Measurements from ENCODE around the gene FOXI1. TPM values are rescaled to one million over a fixed set of nuclear protein-coding genes. Genes with fewer than 3 reads are reported as not detected.
A peak's percentile ranks its signal among the peaks of the same experiment; 100 is the strongest.

FOXI1 gene
- not detected in 2 replicates for total RNA-seq (2014; rRNA removed; shearing (Covaris generic))

DNA sequence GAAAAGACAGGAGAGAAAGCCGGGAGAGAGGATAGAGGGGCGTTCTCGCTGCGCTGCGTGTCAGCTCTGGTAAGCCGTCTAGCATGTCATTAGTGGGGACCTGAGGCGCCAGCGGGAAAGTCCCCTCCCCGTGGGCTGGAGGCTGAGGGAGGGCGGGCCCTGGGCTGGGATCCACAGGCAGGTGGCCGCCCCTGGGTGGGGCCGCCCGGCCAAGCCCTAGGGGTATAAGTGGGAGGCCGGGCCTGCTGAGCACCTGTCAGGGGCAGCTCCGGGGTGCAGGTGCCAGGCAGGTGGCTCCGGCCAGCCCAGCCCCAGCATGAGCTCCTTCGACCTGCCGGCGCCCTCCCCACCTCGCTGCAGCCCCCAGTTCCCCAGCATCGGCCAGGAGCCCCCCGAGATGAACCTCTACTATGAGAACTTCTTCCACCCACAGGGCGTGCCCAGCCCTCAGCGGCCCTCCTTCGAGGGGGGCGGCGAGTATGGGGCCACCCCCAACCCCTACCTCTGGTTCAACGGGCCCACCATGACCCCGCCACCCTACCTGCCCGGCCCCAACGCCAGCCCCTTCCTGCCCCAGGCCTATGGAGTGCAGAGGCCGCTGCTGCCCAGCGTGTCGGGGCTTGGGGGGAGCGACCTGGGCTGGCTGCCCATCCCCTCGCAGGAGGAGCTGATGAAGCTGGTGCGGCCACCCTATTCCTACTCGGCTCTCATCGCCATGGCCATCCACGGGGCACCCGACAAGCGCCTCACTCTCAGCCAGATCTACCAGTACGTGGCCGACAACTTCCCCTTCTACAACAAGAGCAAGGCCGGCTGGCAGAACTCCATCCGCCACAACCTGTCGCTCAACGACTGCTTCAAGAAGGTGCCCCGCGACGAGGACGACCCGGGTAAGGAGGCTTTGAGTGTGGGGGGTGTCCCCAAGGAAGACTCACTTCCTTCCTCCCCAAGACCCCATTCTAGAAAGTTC, at the start of gene FOXI1:
Gene FOXI1 (plus strand): TSS at position 256 of the 970 bp plus-strand sequence. CDS start 61 bp downstream, at position 317.
- DNase-seq (ENCODE audit: low read depth), result no peak

DNA sequence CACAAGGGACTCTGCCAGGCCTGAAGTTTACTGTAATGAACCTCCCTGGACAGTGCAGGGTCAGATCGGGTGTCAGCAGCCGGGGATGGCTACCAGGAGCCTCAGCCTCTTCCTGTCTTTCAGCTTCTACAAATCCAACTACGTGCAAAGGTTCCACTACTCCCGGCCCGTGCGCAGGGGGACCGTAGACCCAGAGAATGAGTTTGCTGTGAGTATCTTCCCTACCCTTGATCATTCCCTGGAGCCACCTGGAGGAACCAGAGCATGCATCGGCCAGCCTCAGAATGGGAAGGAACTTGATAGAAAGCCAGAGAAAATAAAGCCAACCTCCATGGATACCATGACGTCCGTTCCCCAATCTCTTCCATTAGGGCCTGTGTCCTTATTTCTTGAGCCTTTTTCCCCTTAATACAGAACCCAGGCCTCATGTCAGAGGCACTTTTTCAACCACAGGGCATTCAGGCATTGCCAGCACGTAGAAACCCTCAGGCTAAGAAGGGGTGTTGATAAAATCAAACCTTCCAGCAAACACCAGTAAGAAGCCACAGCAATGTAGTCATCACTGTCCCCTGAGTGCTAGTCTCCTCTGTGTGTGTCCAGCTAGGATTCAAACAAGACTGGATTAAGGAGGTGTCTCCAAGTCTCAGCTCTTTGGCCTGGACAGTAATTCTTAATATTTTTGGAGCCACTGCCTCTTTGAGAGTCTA, 49.0 kb upstream of the FOXI1 start:
- DNase-seq (ENCODE audit: low read depth), result no peak

DNA sequence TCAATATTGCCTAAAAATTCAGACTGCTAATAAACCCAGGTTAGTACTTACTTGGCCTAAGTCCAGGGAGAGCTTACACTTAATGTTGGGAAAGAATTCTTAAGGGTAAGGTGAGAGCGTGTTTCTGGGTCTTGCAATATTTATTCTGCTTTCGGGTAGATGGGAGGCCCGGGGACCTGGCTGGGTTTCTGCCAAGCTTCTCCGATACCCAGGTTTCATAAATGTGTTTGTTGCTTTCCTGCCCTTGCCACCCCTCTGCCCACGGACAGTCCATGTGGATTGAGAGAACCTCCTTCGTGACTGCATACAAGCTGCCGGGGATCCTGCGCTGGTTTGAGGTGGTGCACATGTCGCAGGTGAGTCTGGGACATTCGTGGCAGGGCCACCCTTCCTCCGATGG, 48.4 kb upstream of the FOXI1 start:
- no peak for DNase-seq (ENCODE audit: low read depth)

DNA sequence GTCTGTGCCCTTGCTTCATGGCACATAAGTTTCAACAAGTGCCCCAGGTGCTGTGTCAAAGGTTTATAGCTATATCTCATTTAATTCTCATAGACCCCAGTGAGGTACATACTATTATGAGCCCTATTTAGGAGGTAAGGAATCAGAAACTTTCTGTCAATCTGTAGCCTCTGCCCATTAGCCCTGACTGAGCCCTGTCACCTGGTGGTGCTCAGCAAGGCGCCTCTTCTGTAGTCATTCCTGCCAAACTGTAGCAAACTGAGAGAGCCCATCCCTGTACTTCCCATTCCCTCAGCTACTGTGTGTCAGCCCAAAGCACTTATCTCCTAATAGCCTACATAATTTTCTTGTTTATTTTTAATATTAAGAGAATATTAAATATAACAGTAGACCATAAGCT, 46.5 kb upstream of the FOXI1 start:
- DNase-seq (ENCODE audit: low read depth), result no peak

DNA sequence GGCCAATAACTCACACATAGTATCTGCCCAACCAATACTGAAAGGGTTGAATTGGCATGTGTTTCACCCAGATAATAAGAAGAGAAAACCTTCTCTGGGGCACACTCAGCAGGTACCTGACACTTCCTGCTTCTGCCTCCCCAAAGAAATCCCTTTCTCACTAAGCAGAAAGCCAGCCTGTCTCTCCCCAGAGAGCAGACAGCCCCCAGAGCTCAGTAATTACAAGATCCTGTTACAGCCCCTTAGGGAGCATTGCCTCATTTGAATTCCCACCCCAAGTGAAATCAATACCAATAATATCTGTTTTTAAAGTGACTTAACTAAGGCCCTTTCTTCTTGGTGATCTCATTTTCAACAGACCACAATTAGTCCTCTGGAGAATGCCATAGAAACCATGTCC, 38.5 kb upstream of the FOXI1 start:
- no peak for DNase-seq (ENCODE audit: low read depth)

DNA sequence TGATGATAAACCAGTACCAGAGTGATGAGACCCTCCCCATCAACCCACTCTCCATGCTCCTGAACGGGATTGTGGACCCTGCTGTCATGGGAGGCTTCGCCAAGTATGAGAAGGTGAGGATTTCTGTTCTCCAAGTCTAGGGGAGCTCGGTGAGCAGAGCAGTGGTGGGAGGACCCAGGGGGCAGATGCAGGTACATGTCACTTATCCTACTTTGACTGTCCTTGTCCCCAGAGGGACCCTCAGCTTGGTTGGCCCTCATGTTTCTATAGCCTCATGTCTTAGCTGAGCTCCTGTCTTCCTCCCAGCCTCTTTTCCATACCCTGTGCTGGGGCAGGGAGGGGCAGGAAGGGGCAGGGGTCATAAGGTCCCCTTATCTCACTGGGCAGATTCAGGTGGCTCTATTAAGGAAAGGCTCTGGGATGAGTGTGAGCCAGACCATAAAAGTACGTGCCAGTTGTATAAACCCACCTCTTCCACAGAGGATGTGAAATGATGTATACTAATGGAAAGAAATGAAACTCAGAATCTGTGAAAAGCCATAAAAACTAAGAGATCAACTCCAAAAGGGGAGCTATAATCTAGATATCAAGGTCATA, 38.0 kb upstream of the FOXI1 start:
- DNase-seq (ENCODE audit: low read depth), result no peak

DNA sequence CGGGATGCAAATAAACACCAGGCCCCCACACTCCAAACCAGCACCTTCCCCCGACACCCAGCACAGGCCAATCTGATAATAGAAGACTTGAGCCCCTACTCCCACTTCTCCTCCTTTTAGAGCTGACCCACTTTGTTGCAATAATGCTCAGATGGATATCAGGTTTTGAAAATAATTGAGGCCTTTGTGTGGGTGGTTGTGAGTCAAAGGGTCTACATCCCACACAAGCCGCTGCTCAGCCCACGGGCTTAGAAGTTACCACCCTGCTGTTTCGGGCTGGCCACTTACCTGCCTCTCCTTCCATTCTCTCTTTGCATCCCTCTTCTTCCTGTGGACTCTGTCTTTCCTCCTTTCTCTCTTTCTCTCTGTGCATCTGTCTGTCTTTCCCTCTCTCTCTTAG, 36.2 kb upstream of the FOXI1 start:
- no peak for DNase-seq (ENCODE audit: low read depth)

DNA sequence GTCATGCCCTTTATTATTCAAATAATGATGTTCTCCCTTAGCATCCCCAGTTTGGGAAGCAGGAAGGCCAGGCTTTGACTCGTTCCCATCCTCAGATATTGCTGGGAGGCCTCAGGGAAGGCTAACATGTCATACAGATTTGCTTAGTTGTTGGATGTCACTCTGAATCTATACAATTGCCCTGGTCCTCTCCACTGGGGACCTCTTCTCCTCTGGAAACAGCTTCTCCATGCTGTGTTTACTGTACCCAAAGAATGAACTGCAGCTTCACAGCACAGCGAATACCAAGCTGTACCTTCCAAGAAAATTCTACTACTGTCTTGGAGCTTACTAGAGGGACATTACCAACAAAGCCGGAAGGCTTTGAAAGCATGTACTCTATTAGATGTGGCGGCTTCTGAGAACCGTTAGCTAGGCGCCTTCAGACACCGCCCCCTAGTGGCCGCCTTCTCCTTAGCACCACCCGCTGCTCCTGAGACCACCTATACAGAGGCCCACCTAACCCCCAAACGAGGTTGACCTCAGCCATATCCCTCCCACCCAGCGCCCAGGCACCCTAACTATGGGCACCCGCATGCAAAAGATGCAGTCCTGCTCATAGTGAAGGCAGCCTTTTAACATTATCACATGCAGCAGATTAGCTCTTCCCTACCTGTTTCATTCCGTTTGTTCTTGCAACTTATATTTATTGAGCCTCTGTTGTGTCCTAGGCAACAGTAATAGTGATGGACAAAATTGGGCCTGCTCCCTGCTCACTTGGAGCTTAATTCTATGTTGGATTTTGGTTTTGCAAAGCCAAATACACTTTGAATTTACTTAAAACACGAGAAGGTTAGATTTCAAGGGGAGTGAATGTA, 34.9 kb upstream of the FOXI1 start:
- DNase-seq (ENCODE audit: low read depth), result peak; percentile 46

DNA sequence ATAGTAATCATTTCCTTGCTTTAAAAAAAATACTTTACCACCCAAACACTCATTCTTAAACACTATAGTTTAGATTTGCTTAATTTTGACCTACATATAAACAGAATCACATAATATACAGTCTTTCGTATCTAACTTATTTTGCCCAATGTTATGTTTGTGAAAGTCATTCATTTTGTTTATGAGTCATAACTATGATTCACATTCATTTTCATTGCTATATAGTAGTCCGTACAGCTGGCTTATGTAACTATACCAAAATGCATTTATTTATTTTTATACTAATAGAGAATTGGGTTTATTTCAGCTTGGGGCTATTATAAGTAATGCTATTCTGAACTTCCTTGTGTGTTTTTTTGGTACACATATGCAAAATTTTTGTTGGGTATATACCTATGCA, 33.9 kb upstream of the FOXI1 start:
- no peak for DNase-seq (ENCODE audit: low read depth)

DNA sequence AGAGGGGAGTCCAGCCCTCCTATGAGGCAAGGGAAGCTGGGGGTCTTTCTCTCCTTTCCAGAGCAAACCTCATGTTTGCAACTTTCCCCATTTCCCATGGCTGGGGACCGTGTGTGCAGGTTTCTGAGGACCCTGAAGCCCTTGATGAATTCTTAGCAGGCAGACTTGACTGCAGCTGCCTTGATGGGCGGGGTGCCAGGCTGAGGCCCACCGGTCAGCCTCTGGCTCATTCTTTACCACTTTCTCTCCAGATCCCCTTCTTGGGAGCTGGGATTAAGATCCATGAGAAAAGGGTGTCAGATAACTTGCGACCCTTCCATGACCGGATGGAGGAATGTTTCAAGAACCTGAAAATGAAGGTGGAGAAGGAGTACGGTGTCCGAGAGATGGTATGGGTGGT, 30.0 kb upstream of the FOXI1 start:
- no peak for DNase-seq (ENCODE audit: low read depth)

DNA sequence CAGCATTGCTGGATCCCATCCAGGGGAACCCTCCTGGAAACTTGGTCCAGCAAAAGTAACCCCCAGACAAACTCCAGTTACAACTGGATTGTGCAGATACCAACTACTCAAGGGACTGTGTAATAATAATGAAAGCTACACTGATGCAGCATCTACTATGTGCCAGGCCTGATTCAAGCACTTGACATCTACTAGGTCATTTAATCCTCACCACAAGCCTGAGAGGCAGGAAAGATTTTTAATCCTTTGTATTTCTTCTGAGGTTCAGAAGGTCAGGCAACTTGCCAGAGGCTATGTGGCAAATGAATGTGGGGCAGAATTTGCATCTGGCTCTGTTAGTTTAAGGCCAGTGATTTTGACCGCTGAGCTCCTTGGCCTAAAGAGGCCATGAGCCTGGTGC, 29.5 kb upstream of the FOXI1 start:
- no peak for DNase-seq (ENCODE audit: low read depth)

DNA sequence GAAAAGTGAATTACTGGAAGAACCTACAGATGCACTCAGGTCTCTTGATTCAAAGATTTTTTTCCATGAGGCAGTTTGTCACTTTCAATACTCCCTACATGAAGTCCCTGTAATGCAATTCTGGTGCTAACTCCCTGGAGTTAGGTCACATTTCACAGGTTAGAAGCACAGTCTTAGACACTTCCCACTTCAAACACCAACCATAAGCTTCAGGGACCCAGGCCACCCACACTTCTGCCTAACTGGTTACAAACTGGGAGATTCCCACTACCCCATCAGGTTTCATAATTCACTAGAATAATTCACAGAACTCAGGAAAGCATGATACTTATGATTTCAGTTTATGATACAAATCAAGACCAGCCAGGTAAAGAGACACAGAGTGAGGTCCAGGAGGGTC, 29.0 kb upstream of the FOXI1 start:
- DNase-seq (ENCODE audit: low read depth), result no peak

DNA sequence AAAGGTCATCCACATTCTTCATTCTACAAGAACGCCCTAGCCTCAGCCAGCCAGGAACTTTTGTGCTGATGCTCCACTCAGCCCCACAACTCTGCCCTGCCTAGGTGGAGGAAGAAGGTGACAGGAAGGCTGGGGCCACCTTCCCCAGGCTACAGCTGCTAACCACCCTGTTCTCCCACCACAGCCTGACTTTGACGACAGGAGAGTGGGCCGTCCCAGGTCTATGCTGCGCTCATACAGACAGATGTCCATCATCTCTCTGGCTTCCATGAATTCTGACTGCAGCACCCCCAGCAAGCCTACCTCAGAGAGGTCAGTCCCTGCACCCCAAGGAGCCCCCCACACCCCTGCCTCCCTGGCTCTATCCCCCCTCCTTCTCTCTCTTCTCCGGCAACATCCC, 28.2 kb upstream of the FOXI1 start:
- DNase-seq (ENCODE audit: low read depth), result no peak

DNA sequence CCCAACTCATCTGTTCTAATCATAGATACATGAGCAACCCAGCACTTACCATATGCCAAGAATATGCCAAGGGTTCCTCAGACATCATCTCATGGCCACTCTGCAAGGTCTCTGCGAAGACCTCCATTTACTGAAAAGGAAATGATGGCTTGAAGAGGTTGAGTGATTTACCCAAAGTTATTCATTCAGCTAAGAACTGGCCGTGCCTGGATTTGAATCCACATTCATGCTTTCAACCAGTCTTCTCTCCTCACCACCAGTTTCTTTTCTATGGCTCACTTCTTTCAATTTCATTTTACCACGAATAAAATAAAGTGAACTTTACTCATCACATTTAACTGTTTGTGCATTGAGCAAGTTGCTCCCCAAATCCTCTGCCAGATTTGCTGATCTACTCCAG, 27.2 kb upstream of the FOXI1 start:
- DNase-seq (ENCODE audit: low read depth), result no peak

DNA sequence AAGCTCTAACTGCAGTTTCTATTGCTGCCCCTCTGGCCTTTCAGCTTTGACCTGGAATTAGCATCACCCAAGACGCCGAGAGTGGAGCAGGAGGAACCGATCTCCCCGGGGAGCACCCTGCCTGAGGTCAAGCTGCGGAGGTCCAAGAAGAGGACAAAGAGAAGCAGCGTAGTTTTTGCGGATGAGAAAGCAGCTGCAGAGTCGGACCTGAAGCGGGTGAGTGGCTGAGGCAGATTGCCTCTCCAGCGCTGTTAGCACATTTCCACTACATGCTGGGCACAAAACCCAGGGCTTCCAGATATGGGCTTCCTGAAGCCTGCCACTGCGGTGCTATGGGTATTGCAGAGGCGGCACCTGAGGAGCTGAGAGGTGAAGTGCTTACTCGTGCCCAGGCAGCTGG, 26.8 kb upstream of the FOXI1 start:
- no peak for DNase-seq (ENCODE audit: low read depth)

DNA sequence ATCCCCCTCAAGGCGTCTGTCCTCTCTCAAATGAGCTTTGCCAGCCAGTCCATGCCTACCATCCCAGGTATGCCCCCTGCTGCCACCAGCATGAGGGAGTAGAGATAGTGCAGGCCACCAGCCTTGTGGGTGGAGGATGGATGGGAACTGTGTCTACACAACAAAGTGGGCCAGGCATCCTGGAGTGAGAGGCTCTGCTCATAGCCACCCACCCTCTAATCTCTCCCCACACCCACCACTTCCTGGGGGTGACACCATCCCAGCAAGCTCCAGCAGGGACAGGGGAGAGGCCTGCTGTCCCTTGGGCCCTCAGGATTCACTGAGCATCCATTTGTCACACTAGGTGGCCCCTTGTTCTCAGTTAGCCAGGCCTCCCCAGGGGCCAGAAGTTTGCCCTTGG, 25.5 kb upstream of the FOXI1 start:
- DNase-seq (ENCODE audit: low read depth), result no peak

DNA sequence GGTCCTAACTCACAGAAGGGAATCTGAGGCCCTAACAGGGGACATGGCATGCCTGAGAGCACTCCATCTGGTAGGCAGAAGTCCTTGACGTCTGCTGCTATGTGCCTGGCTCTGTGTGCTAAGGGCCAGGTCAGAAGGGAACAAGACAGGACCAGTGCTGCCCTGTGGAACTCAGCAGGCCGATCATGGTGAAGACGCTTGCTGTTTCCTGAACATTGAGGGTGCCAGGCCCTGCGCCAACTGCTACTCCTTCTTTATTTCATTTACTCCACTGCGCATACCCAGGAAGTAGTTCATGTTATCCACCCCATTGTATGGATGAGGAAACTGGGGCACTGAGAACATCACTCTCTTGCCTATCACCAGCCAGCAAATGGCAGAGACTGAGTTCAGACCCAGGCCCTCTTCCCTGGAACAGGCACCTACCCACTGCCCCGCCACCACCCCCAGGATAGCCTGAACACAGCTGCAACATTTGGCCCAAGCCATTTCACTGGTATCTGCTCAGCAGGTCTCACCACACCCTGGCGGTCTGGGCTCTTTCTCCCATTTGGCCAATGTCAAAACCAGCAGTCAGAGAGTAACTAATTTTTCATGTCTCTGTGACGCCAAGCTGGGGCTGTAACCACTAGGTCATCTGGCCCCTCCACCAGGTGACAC, 24.8 kb upstream of the FOXI1 start:
- DNase-seq (ENCODE audit: low read depth), result no peak

DNA sequence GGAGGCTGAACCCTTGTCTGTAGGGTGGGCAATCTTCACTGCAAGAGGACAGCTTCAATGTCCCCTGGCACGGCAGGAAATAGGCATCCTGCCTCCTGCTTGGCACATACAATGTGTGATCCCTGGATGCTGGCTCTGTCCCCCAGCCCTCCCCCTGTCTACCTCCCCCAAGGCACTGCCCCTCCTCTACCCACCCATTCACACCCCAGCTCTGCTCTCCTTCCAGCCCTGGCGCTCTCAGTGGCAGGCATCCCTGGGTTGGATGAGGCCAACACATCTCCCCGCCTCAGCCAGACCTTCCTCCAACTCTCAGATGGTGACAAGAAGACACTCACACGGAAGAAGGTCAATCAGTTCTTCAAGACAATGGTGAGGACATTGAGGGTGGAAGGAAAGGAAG, 24.1 kb upstream of the FOXI1 start:
- no peak for DNase-seq (ENCODE audit: low read depth)

DNA sequence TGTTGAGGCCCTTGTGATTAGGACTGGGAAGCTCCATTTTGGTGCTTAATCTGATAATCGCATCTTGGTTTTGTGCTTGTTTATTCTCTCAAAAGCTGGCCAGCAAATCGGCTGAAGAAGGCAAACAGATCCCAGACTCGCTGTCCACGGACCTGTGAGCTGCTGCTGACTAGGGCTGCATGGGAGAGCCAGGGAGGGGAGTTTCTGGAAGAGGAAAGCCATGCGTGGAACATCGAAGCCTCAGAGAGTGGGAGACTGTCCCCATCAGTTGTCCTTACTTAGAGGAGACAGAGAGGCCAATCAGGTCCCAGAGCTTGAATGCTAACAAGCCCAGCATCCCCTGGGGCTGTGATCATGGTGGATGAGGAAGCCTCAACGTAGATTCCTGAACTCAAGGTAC, 23.0 kb upstream of the FOXI1 start:
- DNase-seq (ENCODE audit: low read depth), result no peak

DNA sequence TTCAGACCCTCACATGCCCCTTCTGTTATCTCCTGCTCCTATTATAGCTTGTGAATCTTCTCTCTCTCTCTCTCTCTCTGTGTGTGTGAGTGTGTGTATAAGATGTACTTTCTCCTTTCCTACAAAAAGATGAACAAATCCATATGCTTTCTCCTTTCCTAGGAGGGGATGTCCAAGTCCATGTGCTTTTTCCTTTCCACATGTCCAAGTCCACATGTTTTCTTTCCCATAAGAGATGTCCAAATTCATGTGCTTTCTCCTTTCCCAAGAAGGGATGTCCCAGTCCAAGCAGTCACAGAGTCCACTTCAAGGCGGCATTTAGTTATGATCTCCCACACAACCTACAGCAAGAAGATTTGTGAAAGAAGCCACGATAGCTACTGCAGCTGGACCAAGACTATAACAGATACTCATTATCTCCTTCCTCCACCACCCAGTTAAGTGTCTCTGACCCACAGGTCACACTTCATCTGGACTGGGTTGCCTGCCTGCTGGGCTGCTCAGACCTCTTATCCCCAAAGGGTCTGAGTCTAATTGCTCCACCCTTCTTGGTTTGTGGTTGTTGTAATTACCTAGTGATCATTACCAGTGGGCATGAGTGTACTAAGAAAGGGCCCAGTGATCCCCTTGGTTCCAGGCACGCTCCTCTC, 18.4 kb upstream of the FOXI1 start:
- DNase-seq (ENCODE audit: low read depth), result no peak

Data from Daoy (cell line).